ENCODE data around the gene PFKP.
"Not testable (repeated sequence)": the region's sequence is repeated elsewhere in the genome, so short reads cannot be mapped to it uniquely, and the experiment has no call there.

The PFKP gene

DNA sequence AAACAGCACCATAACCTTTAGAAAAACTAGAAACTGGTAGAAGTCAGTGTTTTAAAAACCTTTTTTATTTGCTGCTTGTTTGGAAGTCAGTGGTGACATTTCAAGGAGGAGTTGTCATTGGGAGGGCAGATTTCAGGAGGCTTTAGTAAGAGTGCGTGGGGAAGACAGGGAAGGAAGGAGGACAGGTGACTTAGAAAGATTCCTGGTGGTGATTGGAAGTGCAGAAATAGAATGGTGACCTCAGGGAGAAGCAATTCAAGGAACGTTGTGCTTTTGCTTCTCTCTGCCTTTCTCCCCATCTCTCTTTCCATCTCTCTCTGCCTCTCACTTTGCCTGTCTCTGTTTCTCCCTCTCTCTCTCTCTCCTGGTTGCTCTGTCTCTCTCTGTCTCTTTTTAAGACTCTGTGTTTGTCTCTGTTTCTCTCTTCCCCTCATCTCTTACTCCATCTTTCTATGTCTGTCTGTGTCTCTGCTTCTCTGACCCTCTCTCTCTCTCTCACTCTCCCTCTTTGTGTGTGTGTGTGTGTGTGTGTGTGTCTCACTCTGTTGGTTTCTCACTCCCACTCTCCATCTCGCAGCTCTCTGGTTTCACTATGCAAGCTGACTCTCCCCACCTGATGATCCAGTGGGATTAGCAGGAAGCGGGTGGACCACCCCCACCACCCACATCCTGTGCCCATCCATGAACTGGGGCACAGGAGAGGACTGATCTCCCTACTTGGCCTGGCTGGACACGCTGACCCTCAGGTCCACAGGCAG, 10.9 kb upstream of the PFKP start:
- H3K4me3 ChIP-seq (ENCODE audit: low read depth, low read length): no peak overlapping the region
- no peak for TF ChIP-seq POLR2A (IDR thresholded peaks at IDR 0.05; ENCODE audit: extremely low read depth, insufficient read length)
- TF ChIP-seq, protein P1, sequence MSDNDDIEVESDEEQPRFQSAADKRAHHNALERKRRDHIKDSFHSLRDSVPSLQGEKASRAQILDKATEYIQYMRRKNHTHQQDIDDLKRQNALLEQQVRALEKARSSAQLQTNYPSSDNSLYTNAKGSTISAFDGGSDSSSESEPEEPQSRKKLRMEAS (IDR thresholded peaks at IDR 0.05; ENCODE audit: low read depth, low read length): no peak
- no peak for TF ChIP-seq MYC (IDR thresholded peaks at IDR 0.05; ENCODE audit: low read depth, low read length)
- TF ChIP-seq CTCF (IDR thresholded peaks at IDR 0.05; ENCODE audit: low read depth, low read length): no peak
- DNase-seq (ENCODE audit: low read depth): no peak

DNA sequence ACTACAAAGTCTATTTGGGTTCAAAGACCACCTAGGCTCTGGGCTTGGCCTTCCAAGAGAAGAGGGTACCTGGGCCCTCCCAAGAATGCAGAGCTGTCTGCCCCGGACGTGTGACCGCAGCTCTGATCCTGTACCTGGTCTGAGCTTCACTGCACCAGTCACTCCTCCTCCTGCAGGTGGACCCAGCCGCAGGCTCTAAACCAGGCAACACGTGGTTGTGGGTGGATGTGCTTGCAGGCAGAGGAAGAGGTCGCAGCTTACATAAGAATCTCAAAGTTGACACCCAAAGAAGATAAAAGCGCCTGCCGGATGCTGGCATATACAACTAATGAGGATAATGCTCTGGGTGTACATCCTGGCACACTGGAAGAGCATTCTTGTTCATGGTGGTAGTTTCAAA, 9.4 kb upstream of the PFKP start:
- no peak overlapping the region for H3K4me3 ChIP-seq (ENCODE audit: low read depth, low read length)

GRCh38 chr10:3059974-3060373, 7.4 kb upstream of the PFKP start:
- no peak for DNase-seq (ENCODE audit: low read depth)
- TF ChIP-seq POLR2A (IDR thresholded peaks at IDR 0.05; ENCODE audit: extremely low read depth, insufficient read length) (no peak), CTCF (IDR thresholded peaks at IDR 0.05; ENCODE audit: low read depth, low read length) (no peak), MYC (IDR thresholded peaks at IDR 0.05; ENCODE audit: low read depth, low read length) (no peak)
- TF ChIP-seq, protein P1 (IDR thresholded peaks at IDR 0.05; ENCODE audit: low read depth, low read length): no peak
- H3K4me3 ChIP-seq (ENCODE audit: low read depth, low read length): no peak overlapping the region

More for the DNA sequence above, 9.4 kb upstream of the PFKP start:
- DNase-seq (ENCODE audit: low read depth): no peak
- no peak for TF ChIP-seq POLR2A (IDR thresholded peaks at IDR 0.05; ENCODE audit: extremely low read depth, insufficient read length)
- TF ChIP-seq MYC (IDR thresholded peaks at IDR 0.05; ENCODE audit: low read depth, low read length): no peak
- TF ChIP-seq, protein P1 (IDR thresholded peaks at IDR 0.05; ENCODE audit: low read depth, low read length): no peak
- no peak for TF ChIP-seq CTCF (IDR thresholded peaks at IDR 0.05; ENCODE audit: low read depth, low read length)

DNA sequence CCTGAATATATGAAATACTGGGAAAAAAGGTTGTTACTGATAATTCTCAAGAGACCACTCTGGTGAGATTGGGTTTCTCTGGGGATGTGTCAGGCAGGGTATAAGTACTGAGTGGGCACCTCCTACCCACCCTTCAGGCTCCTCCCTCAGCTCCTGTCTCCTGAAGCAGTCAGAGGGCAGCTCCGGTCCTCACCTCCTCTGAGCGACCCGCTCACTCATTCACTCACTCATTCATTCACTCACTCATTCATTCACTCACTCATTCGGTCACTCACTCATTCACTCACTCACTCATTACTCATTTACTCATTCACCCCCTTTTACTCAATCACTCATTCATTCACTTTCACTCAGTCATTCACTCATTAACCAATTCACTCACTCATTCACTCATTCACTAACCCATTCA, 6.9 kb upstream of the PFKP start:
- TF ChIP-seq MYC (IDR thresholded peaks at IDR 0.05; ENCODE audit: low read depth, low read length) (no peak), CTCF (IDR thresholded peaks at IDR 0.05; ENCODE audit: low read depth, low read length) (no peak), POLR2A (IDR thresholded peaks at IDR 0.05; ENCODE audit: extremely low read depth, insufficient read length) (no peak)
- TF ChIP-seq, protein P1 (IDR thresholded peaks at IDR 0.05; ENCODE audit: low read depth, low read length): no peak
- H3K4me3 ChIP-seq (ENCODE audit: low read depth, low read length): no peak overlapping the region
- peak; percentile 14 for DNase-seq (ENCODE audit: low read depth)

GRCh38 chr10:3061323-3061898, 5.9 kb upstream of the PFKP start:
- not testable (repeated sequence) for H3K4me3 ChIP-seq (ENCODE audit: low read depth, low read length); DNase-seq (ENCODE audit: low read depth)

DNA sequence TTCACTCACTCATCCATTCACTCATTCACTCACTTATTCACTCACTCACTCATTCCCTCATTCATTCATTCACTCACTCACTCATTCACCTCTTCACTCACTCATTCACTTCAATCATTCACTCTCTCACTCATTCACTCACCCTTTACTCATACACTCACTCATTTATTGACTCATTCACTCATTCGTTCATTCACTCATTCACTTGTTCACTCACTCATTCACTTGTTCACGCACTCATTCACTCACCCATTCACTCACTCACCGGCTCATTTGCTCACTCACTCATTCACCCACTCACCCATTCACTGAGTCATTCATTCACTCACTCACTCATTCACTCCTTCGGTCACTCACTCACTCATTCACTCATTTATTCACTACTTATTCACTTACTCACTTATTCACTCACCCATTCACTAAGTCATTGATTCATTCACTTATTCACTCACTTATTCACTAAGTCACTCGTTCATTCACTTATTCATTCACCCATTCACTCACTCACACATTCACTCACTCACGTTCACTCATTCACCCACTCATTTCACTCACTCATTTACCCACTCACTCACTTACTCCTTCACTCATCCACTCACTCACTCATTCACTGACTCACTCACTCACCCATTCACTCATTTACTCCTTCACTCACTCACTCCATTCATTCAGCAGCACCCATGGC, 4.7 kb upstream of the PFKP start:
- TF ChIP-seq CTCF (IDR thresholded peaks at IDR 0.05; ENCODE audit: low read depth, low read length) (no peak), MYC (IDR thresholded peaks at IDR 0.05; ENCODE audit: low read depth, low read length) (no peak), POLR2A (IDR thresholded peaks at IDR 0.05; ENCODE audit: extremely low read depth, insufficient read length) (no peak)
- TF ChIP-seq, protein P1 (IDR thresholded peaks at IDR 0.05; ENCODE audit: low read depth, low read length): no peak
- H3K4me3 ChIP-seq (ENCODE audit: low read depth, low read length): no peak overlapping the region
- DNase-seq (ENCODE audit: low read depth): no peak

Measured in NB4 (cell line).